Muscle layer of duodenum (tissue), 2 donors: ENCODE measurements around the gene PHF10.

Experiments used
- H3K27ac ChIP-seq: one replicate; pipeline ENCODE4 v1.7.0; 2013; ENCODE audit warnings: mild to moderate bottlenecking, low read length
- H3K27me3 ChIP-seq: one replicate; pipeline ENCODE4 v1.7.0; 2013; ENCODE audit warnings: low read depth, mild to moderate bottlenecking, control low read depth, low read length
- H3K36me3 ChIP-seq, 2 donors: one replicate each; pipeline ENCODE4 v1.7.0; 2013; ENCODE audit warnings: low read length in 2 of 2, control low read depth in 1 of 2, mild to moderate bottlenecking in 1 of 2; ENCODE audit not compliant: insufficient read depth in 2 of 2, control insufficient read depth in 1 of 2
- H3K4me1 ChIP-seq, 2 donors: one replicate each; pipeline ENCODE4 v1.7.0; 2013; ENCODE audit warnings: low read length in 2 of 2, mild to moderate bottlenecking in 2 of 2, control low read depth in 1 of 2, moderate library complexity in 1 of 2; ENCODE audit not compliant: insufficient read depth in 2 of 2, control insufficient read depth in 1 of 2
- H3K4me3 ChIP-seq, 2 donors: one replicate each; pipeline ENCODE4 v1.7.0; 2013; ENCODE audit warnings: low read length in 2 of 2, low read depth in 1 of 2, mild to moderate bottlenecking in 1 of 2
- H3K9me3 ChIP-seq, 2 donors: one replicate each; pipeline ENCODE4 v1.7.0; 2013; ENCODE audit warnings: low read length in 2 of 2, control low read depth in 1 of 2, mild to moderate bottlenecking in 1 of 2; ENCODE audit not compliant: control insufficient read depth in 1 of 2
- donor health status: healthy.

The PHF10 gene

GRCh38 chr6:169745405-169745804 is 21.1 kb upstream of the PHF10 start:
- peaks cover 5 to 6% of the 10 kb centered on the region in 2 donors for H3K4me1 ChIP-seq
- H3K36me3 ChIP-seq: no peaks in the 10 kb centered on the region
- H3K27ac ChIP-seq: no peak overlapping the region
- no peaks in the 10 kb centered on the region for H3K27me3 ChIP-seq
- H3K9me3 ChIP-seq: peaks cover 0 to 3% of the 10 kb centered on the region in 2 donors
- no peak overlapping the region for H3K4me3 ChIP-seq

DNA sequence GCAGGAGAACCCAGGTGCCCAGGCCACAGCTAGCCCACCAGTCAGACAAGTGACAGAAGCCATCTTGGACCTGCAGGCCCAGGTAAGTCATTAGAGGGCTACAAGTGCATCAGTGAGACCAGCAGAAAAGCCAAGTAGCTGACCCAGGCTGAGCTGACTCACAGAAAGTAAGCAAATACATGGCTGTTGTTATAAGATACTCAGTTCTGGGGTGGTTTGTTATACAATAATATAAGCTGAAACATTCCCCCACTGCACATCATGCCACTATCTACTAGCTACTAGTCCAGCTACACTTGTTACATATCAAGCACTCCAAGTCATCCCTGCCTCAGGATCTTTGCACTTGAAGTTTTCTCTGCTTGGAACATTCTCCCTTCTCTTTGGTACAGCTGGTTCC is 17.0 kb upstream of the PHF10 start:
- H3K4me3 ChIP-seq: no peak overlapping the region
- H3K27ac ChIP-seq: no peak overlapping the region
- no peaks in the 10 kb centered on the region for H3K36me3 ChIP-seq
- no peaks in the 10 kb centered on the region for H3K9me3 ChIP-seq
- no peaks in the 10 kb centered on the region for H3K27me3 ChIP-seq
- H3K4me1 ChIP-seq: no peaks in the 10 kb centered on the region

DNA sequence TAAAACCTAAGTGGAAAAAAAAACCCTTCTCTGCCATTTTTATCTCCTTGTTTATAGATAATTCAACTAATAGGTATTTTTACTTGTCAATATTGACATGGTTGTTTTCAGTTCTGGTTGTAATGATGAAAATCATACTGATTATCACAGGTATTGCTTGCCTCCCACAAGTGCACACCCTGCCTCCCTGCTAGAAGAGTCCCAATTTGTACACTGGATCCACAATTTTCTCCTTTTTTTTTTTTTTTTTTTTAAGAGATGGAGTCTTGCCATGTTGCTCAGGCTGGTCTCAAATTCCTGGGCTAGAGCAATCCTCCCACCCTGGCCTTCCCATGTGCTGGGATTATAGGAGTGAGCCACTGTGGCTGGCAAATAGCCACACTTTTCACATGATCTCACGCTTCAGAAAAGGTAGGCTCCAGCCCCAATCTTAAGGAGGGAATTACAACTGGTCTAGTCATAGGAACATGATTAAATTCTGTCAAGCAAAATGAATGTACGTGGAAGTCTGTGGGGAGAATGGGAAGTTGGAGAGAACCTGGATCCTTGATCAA is 14.8 kb upstream of the PHF10 start:
- Histone ChIP-seq H3K27ac (no peak overlapping the region), H3K9me3 (no peaks in the 10 kb centered on the region), H3K36me3 (no peaks in the 10 kb centered on the region), H3K27me3 (no peaks in the 10 kb centered on the region), H3K4me3 (no peak overlapping the region), H3K4me1 (no peaks in the 10 kb centered on the region)

DNA sequence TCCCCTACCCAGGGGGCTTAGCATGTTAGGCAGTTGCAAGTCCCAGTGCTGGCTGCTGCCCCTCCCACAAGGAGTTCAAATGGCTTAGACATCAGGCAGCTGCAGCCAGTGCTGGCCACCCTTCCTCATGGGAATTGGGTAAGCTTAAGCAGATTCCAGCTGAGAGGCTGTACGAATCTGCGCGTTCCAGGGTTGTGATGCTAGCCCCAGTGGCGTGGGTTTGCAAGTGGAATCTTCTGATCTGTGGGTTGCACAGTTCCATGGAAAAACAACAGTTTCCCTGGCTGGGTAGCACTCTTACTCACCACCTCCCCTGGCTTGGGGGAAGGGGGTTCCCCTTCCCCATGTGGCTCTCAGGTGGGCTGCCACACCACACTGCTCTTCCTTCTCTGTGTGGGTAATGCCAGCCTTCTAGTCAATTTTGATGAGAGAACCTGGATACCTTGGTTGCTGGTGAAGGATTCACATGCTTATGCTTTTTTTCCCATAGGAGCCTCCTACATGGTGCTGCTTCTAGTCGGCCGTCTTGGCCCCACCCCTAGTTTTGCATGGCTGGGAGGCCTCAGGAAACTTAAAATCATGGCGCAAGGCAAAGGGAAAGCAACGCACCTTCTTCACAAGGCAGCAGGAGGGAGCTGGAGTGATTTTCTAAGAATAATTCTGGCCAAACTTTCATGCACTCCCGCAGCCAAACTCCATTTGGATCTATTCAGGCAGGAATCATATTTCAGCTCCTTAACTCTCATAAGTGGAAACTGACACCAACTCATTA is 14.1 kb upstream of the PHF10 start:
- H3K4me3 ChIP-seq: no peak overlapping the region
- no peaks in the 10 kb centered on the region for H3K9me3 ChIP-seq
- H3K27me3 ChIP-seq: no peaks in the 10 kb centered on the region
- no peak overlapping the region for H3K27ac ChIP-seq
- H3K4me1 ChIP-seq: no peaks in the 10 kb centered on the region
- no peaks in the 10 kb centered on the region for H3K36me3 ChIP-seq

DNA sequence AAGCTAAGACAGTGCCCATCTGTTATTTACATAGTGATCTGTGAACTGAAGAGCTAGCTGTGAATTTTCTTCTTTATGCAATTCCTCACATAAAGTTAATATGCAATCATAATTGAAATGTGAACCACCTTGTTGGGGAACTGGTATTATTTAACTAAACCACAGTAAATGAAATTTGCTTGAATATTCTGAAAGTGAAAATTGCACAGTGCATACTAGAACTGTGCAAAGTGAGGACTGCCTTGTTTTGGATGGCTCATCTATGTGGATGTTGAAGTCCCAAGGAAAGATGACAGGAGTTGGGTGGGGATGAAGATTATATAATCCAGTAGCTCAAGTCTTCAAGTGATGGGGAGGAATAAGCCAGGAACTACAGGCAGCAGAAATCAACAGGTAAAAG is 5.7 kb upstream of the PHF10 start:
- Histone ChIP-seq H3K4me1 (no peaks in the 10 kb centered on the region), H3K27ac (no peak overlapping the region), H3K27me3 (no peaks in the 10 kb centered on the region), H3K9me3 (no peaks in the 10 kb centered on the region), H3K36me3 (no peaks in the 10 kb centered on the region), H3K4me3 (no peak overlapping the region)

- Histone ChIP-seq H3K4me3 (no peak overlapping the region), H3K9me3 (no peaks in the 10 kb centered on the region), H3K27ac (no peak overlapping the region), H3K36me3 (no peaks in the 10 kb centered on the region), H3K27me3 (no peaks in the 10 kb centered on the region), H3K4me1 (peaks cover 0 to 7% of the 10 kb centered on the region in 2 donors)
Observed at GRCh38 chr6:169726963-169727362, 2.7 kb upstream of the PHF10 start.

DNA sequence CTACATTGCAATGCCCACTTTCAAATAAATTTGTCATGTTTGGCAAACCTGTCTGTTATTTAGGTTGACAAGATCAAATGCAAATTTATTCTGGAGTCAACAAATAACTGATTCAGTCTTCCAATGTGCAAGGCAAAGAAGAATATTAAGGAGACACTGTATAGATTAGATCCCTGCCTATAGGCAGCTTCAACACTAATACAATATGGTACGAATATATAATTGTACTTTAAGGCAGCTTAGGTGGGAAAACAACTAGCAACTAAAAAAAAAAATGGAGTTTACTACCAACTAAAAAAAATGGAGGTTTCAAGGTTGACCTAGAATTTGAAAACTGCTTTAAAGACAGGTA is 1.7 kb upstream of the PHF10 start:
- Histone ChIP-seq H3K4me1 (peaks cover 0 to 16% of the 10 kb centered on the region in 2 donors), H3K36me3 (no peaks in the 10 kb centered on the region), H3K27me3 (no peaks in the 10 kb centered on the region), H3K9me3 (no peaks in the 10 kb centered on the region), H3K27ac (no peak overlapping the region), H3K4me3 (no peak overlapping the region)

DNA sequence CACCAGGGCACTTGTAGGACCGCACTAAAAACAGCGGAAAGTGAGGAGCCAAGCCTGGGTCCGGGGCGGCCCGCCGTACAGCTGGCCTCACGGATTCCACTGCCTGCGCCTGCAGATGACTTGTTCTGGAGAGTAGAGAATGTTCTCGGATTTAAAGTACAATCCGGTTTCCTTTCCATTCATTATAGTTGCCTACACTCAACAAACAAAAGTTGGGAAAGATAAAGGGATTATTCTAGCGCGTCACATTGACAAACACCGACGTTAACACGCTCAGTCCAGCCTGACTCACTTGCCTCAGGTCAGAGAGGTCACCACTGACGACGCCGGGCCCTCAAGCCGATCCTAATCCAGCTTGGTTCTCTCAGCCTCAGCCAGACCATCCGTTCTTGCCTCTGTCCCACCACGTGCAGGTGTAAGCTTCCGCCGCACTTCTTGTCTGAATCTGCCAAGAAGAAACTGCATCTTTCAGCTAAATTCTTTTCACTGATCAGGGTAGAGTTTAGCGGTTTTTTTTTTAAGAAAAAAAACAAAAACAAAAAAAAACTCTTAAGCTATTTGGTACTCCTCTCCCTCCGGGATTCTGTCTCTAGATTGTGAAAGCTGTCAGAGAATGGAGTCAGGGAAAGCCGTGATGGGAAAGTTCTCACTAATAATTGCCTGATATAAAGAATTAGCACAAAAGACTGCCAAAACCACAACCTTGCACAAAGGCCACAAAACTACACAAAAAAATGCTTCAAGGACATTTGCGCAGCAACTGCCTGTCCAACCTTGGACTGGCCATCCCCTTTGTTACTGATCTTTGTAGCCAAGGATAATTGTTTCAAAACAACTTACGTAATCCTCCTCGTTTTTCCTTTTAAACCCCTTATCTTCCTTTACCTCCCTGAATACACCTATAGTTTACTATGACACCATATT is 1.1 kb upstream of the PHF10 start:
- no peaks in the 10 kb centered on the region for H3K36me3 ChIP-seq
- peak overlapping the region; percentile 70 for H3K27ac ChIP-seq
- H3K4me1 ChIP-seq: peaks cover 0 to 16% of the 10 kb centered on the region in 2 donors
- no peaks in the 10 kb centered on the region for H3K27me3 ChIP-seq
- peak overlapping the region; percentile 50 to 57 for H3K4me3 ChIP-seq
- H3K9me3 ChIP-seq: no peaks in the 10 kb centered on the region

DNA sequence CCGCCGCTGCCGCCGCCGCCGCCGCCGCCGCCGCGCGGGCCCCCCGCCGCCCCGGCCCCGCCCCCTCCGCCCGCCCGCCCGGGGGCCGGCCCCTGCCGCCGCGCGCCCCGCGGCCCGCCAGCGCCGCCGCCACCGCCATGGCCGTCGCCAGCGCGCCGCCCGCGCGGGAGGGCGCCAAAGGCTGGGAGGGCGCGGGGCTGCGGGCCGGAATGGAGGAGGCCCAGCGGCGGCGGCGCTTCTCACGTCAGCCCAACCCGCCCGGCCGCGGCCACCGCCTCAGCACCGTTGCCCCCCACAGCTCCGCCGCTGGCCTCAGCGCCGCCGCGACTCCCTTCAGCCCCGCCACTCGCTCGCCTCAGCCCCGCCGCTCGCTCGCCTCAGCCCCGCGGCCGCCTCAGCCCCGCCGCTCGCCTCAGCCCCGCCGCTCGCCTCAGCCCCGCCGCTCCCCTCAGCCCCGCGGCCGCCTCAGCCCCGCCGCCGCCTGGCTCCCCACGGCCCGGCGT is 258 bp downstream of the PHF10 start:
- no peaks in the 10 kb centered on the region for H3K27me3 ChIP-seq
- no peak overlapping the region for H3K4me3 ChIP-seq
- H3K9me3 ChIP-seq: no peaks in the 10 kb centered on the region
- no peak overlapping the region for H3K27ac ChIP-seq
- H3K36me3 ChIP-seq: no peaks in the 10 kb centered on the region
- H3K4me1 ChIP-seq: peaks cover 0 to 16% of the 10 kb centered on the region in 2 donors

DNA sequence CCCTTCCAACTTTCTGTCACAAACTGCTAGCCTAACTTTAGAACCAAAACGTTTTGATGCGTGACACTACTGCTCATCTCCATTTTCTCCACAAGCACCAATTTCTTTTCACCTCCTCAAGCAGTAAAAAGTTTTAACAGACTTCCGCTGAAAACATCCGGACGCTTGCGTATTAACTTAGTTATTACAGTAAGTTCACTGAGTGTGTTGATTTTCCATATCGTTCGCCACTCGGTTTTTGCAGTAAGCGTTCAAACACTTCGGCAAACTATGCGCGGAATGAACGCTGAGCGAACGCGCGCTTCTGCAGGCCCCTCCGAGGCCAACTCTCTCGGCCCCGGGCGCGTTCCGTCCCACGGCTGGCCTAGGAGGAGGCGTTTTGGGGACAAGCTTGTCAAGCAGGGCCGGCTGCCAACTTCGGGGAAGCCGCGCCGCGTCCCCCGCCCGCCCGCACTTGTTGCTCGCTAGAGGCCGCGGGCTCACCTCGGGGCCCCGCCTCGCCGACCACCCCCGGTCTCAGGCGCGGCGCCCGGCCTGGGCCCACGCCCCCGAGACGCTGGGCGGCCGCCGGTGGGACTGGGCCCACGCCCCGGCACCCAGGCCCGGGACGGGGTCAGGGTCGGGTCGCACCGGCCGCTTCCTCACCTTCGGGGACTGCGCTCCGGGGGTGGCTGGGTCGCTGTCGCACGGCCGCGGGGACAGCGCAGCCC is 945 bp downstream of the PHF10 start:
- H3K4me3 ChIP-seq: peak overlapping the region; percentile 74 to 99
- H3K27me3 ChIP-seq: no peaks in the 10 kb centered on the region
- no peaks in the 10 kb centered on the region for H3K36me3 ChIP-seq
- peaks cover 0 to 16% of the 10 kb centered on the region in 2 donors for H3K4me1 ChIP-seq
- H3K27ac ChIP-seq: peak overlapping the region; percentile 93
- no peaks in the 10 kb centered on the region for H3K9me3 ChIP-seq
